ENCODE data around the gene OR13C8.
"Not testable (repeated sequence)": the region's sequence is repeated elsewhere in the genome, so short reads cannot be mapped to it uniquely, and the experiment has no call there.

Gene OR13C8, protein sequence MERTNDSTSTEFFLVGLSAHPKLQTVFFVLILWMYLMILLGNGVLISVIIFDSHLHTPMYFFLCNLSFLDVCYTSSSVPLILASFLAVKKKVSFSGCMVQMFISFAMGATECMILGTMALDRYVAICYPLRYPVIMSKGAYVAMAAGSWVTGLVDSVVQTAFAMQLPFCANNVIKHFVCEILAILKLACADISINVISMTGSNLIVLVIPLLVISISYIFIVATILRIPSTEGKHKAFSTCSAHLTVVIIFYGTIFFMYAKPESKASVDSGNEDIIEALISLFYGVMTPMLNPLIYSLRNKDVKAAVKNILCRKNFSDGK

DNA sequence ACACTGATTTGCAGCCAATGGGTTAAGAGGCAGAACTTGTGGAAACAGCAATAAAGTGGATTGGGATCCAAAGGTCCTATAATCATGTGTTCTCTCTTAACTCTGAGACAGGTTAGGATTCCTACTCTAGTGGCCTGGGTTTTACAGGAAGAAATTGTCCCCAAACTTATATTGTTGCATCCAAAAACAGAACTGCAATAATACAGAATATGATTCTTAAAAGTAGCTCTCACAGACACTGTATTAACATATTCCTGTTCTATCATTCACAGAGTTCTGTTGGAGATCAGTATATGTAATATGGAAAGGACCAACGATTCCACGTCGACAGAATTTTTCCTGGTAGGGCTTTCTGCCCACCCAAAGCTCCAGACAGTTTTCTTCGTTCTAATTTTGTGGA is at the start of gene OR13C8:
Gene OR13C8 (plus strand): TSS at position 301 of the 400 bp plus-strand sequence. CDS start 0 bp downstream, at position 301.
- DNase-seq = no peak

DNA sequence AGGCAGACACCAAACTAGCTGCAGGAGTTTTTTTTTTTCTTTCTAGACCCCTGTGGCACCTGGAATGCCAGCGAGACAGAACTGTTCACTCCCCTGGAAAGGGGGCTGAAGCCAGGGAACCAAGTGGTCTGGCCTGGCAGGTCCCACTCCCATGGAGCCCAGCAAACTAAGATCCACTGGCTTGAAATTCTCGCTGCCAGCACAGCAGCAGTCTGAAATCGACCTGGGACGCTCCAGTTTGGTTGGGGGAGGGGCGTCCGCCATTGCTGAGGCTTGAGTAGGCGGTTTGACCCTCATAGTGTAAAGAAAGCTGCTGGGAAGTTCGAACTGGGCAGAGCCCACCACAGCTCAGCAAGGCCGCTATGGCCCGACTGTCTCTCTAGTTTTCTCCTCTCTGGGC is 48.7 kb upstream of the OR13C8 start:
- not testable (repeated sequence) for DNase-seq

DNA sequence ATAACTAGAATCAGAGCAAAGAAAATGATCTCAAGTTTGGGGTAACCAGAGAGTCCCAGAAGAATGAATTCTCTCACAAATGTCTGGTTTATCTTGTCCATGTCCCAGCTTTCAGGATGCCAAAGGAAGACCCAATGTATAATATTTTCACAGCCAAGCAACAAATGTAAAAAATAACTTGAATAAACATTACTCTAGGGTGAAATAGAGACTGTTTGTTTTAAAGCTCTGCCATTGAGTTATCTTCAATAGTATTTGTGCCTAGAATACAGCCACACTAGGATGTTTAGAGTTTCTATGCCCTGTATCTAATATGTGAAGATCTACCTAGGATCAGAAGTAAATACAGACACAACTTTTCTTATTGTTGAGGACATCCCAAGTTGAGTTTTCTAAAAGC is 41.9 kb upstream of the OR13C8 start, which contains the start of gene OR13C4:
Gene OR13C4 (minus strand): TSS at position 101 of the 400 bp plus-strand sequence. CDS start 0 bp downstream, at position 101.
- DNase-seq = no peak

DNA sequence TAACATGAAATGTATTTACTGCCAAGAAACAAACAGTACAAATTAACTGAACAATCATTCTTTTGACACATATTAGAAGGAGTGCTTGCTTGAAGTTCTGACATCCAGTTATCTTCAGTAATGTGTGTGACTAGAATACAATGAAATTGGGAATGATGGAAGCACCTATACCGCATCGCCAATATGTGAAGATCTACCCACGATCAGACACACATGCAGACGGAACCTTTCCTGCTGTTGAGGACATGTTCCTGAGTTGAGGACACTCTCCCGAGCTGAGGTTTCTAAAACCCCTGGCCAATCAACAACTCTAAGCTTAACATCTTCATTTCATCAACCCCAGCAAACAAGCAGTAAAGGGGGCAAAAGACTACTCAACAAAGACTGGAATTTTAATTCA is 32.2 kb upstream of the OR13C8 start, which contains the start of gene OR13C3:
Gene OR13C3 (minus strand): TSS at position 101 of the 400 bp plus-strand sequence. CDS start 133 bp downstream, outside the sequence.
- no peak for DNase-seq

DNA sequence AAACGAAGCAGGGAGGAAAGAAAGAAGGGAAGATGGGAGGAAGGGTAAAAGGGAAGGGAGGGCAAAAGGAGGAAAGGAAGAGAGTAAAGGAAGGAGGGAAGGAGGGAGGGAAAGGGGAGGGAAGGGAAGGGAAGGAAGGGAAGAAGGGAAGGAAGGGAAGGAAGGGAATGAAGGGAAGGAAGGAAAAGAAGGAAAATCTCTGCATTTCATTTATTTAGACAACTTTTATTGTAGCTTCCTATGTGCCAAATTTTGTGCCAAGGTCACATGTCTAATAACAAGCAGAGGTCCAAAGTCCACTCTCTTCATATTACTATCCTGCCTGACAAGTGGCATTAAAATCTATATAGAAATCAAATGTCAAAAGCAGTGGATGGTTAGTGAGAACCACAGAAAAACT is 29.7 kb upstream of the OR13C8 start:
- no peak for DNase-seq

DNA sequence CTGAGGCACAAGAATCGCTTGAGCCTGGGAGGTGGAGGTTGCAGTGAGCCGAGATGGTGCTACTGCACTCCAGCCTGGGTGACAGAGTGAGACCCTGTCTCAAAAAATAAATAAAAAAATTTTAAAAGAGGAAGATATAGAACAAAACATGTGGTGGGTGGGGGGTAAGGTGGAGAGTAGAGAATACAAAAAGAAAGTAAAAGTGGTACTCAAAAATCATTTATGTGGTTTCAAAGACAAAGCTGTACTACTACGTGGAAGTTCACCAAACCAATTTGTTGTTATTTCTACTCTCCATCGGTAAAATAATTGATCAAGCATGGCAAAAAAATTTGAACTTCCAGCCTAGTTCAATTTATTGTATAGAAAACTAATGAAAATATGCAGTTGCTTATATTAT is 24.3 kb upstream of the OR13C8 start:
- DNase-seq = no peak

DNA sequence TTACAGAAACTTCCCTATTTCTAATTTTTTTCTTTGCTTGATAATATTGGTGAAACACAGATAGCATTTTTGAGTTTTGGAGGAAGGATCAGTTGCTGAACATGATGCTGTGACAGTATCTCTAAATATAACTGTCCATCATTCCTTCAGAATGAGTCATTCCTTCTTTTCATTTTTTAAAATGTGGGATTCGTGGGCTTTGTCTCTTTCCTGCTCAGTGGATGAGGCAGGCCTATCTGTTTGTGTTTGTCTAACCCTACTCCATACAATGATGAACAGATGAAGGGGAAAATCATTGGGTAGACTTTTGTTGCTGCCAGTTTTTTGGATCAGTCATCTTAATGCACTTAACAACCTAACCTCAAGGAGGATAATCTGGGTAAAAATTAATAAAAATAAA is 15.7 kb upstream of the OR13C8 start:
- no peak for DNase-seq

DNA sequence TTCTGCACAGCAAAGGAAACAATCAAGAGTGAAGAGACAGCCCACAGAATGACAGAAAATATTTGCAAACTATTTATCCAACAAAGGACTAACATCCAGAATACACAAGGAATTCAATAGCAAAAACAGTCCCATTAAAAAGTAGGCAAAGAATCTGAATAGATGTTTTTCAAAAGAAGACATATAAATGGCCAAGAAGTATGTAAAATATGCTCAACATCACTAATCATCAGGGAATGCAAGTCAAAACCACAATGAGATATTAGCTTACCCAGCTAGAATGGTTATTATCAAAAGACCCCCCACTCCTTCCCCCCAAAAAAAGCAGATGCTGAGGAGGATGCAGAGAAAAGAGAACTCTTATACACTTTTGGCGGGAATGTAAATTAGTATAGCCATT is 13.4 kb upstream of the OR13C8 start:
- DNase-seq = no peak

DNA sequence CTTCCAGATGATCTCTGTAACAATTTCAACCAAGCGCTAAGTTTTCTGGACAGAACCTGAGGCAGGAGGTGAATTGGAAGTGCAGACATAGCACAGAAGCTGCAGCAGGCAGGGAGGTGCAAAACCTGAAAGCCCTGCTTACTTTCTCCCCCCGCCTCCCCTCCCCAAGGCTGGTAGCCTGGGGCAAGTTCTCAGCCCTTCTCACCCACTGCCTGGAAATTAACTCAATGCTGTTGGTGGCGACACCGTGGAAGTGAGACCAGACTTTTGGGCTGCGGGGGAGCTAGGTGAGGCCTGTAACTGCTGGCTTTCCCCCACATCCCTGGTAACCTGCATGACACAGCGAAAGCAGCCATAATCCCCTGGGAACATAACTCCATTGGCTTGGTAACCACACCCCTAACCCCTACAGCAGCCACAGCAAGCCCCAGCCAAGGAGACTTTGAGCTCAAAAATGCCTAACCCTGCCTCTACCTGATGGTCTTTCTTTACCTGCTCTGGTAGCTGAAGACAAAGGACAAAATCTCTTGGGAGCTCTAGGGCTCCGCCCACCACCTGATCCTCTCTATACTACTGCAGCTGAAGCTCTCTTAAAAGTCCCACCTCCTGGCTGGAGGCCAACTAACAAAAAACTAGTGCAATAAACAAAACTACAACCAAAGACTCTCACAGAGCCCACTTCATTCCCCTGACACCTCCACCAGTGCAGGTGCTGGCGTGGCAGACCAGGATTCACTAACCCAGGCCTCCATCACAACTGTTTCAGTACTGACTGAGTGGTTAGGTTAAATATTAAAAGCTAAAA is 11.9 kb upstream of the OR13C8 start:
- DNase-seq = peak; percentile 62

DNA sequence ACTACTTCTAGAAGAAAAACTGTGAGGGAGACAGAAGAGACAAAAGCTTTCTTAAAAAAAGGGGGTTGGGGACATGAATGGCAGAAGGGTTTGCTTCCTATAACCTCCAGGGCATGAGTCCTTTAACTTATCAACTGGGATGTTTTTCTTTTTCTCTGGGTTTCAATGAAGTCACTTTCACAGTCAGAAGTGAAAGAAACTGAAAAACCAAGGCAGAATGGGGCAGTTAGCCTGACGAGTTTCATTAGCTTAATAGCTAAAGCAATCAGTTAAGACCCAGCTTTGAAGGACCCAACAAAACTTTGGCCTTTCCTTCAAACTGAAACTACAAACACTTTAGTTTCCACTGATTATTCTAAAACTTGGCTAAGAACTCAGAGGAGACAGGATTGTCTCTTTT is 4.6 kb upstream of the OR13C8 start:
- DNase-seq = no peak

DNA sequence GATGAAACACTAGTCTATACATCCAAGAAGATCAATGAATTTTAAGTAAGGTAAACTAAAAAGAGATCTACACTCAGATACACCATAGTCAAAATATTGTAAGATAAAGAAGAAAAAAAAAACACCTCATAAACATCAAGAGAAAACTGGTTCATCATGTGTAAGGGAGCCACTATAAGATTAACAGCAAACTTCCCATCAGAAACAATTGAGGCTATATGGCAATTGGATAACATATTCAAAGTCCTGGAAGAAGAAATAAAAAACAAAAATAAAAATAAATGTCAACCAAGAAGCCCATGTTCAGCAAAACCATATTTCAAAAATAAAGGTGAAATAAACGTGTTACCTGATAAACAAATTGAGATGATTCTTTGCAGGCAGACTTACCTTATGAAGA is 3.6 kb downstream of the OR13C8 start:
- no peak for DNase-seq

DNA sequence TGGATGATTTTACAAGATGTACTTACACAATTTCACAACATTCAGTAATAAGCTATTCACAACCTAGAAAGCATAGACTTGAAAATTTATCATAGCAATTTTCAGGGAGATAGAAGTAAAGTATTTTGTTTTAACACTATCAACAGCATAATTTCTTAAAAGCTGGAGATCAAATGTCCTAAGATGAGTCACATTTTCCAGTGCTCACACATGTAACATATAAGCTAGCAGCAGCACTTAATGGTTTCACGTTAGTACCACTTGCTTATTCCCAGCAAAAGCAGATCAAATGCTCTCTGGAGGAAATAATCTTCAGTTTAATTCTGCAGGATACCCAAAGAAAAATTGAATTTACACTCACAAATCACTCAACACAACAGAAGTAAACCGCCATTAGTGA is 6.5 kb downstream of the OR13C8 start:
- no peak for DNase-seq

DNA sequence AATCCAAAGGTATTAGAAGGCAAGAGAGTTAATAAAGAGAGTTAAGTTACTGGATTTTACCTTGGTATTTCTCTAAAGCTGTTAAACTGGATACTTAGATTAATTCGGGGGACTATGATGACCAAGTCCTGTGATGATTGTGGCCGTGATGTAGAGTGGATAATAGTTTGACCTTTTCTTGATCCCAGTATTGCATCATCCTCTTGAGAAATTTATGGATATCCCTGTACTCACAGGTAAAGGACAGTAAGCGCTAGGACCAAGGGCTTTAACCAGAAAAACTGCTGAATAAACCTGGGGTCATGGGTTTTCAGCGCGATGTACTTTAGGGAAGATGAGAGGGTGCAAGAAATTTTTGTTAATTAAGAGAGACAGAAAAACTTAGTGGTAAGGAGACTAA is 8.3 kb downstream of the OR13C8 start:
- DNase-seq = no peak

DNA sequence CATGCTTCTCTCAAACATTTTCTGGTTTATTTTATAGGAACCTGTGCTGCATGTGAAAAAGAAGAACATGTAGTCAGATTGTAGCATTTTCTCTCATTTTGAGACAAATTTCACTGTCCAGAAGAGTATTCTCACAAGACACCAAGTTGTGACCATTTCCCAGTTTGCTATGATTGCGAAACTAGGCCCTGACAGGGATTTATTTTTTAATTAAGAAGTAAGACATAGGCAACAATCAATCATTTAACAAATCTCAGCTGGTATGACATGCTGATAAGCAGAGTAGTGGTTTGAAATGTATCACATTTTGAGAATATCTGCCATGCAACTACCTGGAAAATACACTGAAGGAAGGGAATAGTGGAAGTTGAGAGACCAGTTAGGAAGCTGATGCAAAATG is 11.6 kb downstream of the OR13C8 start:
- DNase-seq = no peak

DNA sequence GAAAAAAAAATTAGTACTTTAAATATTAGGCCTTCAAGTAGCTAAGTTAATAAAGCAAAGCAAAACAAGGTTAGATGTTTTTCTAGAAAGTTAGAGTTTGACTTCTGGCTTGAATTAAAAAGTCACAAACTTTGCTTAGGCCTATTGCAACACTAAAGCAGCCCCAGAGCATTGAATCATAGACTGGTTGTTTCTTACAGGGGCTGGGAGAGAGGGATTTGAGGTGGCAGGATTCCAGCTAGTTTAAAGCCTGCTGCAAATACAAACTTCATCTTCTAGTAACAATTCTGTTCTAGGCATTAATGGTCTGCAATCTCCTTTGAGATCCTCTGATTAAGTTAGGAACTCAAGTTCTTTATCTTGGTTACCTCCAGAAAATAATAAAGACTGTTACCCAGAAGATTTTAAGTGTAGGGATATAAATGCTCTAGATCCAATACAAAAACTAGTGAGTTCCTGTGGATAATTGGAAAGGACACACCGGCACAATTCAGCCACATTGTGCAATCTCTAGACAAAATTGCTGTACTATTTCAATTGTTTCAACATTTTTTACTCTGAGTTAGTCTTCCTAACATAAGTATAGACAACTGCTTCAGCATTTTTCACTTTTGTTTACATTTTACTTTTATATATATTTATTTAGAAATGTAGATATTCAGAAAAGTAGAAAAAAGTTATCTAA is 17.7 kb downstream of the OR13C8 start:
- DNase-seq = no peak

DNA sequence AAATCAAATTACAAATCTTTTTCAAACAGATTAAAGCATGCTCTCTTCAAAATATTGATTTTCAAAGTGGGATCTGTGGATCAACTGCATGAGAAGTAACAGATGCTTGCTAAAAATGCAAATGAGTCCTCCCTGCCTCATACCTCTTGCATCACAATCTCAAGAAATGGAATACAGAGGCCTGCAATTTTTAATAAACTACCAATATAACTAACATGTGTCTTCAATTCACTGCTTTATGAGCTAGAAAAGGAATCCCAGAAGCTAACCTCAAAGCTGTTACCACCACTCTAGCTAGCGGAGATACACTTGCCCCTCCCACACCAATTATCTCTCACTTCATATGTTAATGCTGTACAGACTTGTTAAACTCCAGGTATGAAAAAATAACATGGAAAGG is 20.7 kb downstream of the OR13C8 start:
- no peak for DNase-seq

DNA sequence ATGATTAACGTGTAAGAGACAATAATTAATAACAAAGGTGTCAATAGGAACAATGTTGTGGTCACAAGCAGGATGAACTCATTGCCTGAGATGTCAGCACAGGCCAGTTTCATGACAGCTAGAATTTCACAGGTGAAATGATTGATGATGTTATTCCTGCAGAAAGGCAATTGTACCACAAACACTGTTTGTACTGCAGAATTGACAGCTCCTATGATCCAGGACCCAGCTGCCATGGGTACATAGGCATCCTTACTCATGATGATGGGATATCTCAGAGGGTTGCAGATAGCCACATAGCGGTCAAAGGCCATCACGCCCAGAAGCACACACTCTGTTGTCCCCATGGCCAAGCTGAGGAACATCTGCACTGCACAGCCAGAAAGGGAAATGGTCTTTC is 29.8 kb downstream of the OR13C8 start:
- DNase-seq = not testable (repeated sequence)

DNA sequence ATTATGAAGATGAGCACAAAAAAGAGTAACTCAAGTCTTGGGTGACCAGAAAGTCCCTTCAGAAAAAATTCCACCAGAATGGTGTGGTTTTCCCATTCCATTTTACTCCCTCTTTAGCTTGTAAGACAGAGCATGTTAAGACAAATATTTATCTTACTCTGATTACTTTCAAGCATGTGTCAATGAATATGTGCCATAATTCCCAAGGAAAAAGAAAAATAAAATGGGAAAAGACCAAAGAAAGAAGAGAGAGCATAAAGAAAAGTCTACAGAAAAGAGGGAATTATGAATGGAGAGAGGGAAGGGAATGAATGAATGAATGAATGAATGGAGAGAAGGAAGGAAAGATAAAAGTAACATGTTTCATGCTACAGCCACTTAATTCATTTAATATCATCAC is 30.3 kb downstream of the OR13C8 start, which contains the start of gene OR13C5:
Gene OR13C5 (minus strand): TSS at position 101 of the 400 bp plus-strand sequence. CDS start 0 bp downstream, at position 101.
- not testable (repeated sequence) for DNase-seq

DNA sequence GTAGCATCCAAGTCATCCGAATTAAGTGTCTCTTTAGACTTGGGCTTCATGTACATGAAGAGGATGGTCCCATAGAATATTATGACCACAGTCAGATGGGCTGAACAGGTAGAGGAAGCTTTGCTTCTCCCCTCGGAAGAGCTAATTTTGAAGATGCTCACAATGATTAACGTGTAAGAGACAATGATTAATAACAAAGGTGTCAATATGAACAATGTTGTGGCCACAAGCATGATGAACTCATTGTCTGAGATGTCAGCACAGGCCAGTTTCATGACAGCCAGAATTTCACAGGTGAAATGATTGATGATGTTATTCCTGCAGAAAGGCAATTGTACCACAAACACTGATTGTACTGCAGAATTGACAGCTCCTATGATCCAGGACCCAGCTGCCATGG is 35.8 kb downstream of the OR13C8 start:
- DNase-seq = no peak

DNA sequence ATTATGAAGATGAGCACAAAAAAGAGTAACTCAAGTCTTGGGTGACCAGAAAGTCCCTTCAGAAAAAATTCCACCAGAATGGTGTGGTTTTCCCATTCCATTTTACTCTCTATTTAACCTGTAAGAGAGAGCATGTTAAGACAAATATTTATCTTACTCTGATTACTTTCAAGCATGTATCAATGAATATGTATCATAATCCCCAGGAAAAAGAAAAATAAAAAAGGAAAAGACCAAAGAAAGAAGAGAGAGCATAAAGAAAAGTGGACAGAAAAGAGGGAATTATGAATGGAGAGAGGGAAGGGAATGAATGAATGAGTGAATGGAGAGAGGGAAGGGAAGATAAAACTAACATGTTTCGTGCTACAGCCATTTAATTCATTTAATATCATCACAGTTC is 36.6 kb downstream of the OR13C8 start, which contains the start of gene OR13C2:
Gene OR13C2 (minus strand): TSS at position 101 of the 400 bp plus-strand sequence. CDS start 0 bp downstream, at position 101.
- DNase-seq = not testable (repeated sequence)

DNA sequence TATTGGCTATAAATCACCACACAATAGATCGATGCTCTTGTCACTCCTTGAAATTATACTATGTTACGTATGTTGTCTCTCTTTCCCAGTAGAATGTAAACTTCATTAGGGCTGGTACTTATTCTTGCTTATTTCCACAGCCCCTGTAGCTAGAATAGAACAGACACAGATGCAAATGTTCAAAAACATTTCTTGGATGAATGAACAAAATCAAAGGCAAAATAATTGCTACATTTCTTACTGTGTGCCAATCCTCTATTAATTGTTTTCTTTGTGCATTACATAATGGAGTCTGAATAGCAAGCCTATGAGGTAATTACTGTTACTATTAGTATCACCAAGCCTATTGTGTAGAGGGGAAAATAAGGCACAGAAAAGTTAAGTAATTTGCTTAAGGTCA is 37.2 kb downstream of the OR13C8 start:
- DNase-seq = no peak

DNA sequence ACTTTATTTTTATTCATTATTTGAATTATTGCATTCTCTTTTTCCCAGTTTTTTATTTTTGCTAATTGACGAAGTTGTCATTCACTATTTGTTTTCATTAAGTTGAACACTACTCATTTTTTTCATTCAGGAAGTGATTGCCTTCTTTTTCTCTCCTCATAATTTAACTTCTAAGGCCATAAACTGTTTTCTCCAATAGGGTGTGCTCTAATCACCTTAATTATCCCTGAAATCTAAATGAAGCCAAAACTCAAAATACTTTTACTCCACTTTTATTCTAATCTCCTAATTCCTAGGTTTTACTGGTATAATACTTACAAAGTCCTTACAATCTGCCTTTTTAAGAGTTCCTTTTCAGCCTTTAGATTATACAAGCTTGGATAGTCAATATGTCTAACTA is 39.4 kb downstream of the OR13C8 start:
- DNase-seq = peak; percentile 11

DNA sequence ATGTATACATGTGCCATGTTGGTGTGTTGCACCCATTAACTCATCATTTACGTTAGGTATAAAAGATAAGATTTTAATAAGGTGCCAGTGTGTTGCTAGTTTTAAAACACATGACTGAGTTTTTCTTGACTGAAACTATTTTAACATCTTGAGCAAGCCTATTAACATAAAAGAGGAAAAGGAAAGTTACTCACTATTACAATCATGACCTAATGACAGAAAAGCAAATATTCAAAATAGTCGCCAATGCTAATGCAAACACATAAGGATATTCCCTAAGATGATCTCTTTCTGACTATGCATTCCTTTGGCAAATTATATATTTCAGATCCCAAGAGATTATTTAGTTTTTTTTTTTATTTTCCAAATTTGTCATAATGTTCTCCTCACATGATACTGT is 42.2 kb downstream of the OR13C8 start:
- DNase-seq = no peak
